IMR-90 (cell line): Measurements from ENCODE around the gene DARS1. TPM values are rescaled to one million over a fixed set of nuclear protein-coding genes. Genes with fewer than 3 reads are reported as not detected.
"Not testable (repeated sequence)": the region's sequence is repeated elsewhere in the genome, so short reads cannot be mapped to it uniquely, and the experiment has no call there.

ENCODE experiments used
- ATAC-seq: fragments of 200-7000 bp; cut with Tn5 transposase; 2 replicates; pipeline ENCODE4 v1.9.1; 2020; ENCODE audit warnings: low read depth, mild to moderate bottlenecking, moderate library complexity
- BruUV-seq: library from RNA; stranded (reverse); fragments of 400-500 nt; replicated peaks from 2 replicates; lab custom pipeline; 2021; lab: Mats Ljungman, UMichigan
- CTCF ChIA-PET: fragments of 300-600 bp; formaldehyde crosslinking; extraction: SDS; loops from one replicate; lab custom pipeline; 2021; ENCODE audit warnings: antibody characterized with exemption; lab: Yijun Ruan, JAX
- POLR2A ChIA-PET: fragments of 300-600 bp; sonication (Branson Sonifier 250); formaldehyde crosslinking; loops from one replicate; lab custom pipeline; 2022; ENCODE audit warnings: antibody characterized with exemption; ENCODE audit not compliant: unreplicated experiment; lab: Charles Lee
- DNase-seq: peaks from one replicate; pipeline ENCODE4 v3.0.0; 2013
- H2AFZ ChIP-seq: replicated peaks from 2 replicates; pipeline ENCODE3; 2013; ENCODE audit warnings: low read length, mild to moderate bottlenecking; ENCODE audit not compliant: poor library complexity
- H2AK5ac ChIP-seq: 2 replicates; pipeline ENCODE4 v1.6.1; 2013; ENCODE audit warnings: low read depth, low read length, inconsistent platforms
- H2AK9ac ChIP-seq: replicated peaks from 2 replicates; pipeline ENCODE3; 2013; ENCODE audit warnings: mild to moderate bottlenecking, low read depth, low read length, moderate library complexity; ENCODE audit not compliant: poor library complexity
- H2BK120ac ChIP-seq: 2 replicates; pipeline ENCODE4 v1.6.1; 2013; ENCODE audit warnings: low read depth, low read length, inconsistent platforms
- H2BK15ac ChIP-seq: 3 replicates; pipeline ENCODE4 v1.6.1; 2013; ENCODE audit warnings: low read depth, low read length, inconsistent platforms
- H2BK20ac ChIP-seq: 2 replicates; pipeline ENCODE4 v1.6.1; 2013; ENCODE audit warnings: low read depth, mild to moderate bottlenecking, inconsistent platforms, low read length, moderate library complexity
- H2BK5ac ChIP-seq: 2 replicates; pipeline ENCODE4 v1.6.1; 2013; ENCODE audit warnings: mild to moderate bottlenecking, low read depth, low read length, inconsistent platforms; ENCODE audit not compliant: poor library complexity, severe bottlenecking
- H3K14ac ChIP-seq: replicated peaks from 2 replicates; pipeline ENCODE4 v1.6.1; 2013; ENCODE audit warnings: low read depth, low read length, inconsistent platforms
- H3K18ac ChIP-seq: 2 replicates; pipeline ENCODE4 v1.6.1; 2013; ENCODE audit warnings: low read depth, low read length, control low read depth
- H3K23ac ChIP-seq: 2 replicates; pipeline ENCODE4 v1.6.1; 2013; ENCODE audit warnings: low read depth, low read length, inconsistent platforms
- H3K27ac ChIP-seq: 2 replicates; pipeline ENCODE4 v1.5.1; 2013; ENCODE audit warnings: mild to moderate bottlenecking, control low read depth, low read length; ENCODE audit not compliant: insufficient read depth
- H3K27me3 ChIP-seq: 2 replicates; pipeline ENCODE4 v1.6.1; 2013; ENCODE audit warnings: low read length; ENCODE audit not compliant: control insufficient read depth, insufficient read depth
- H3K36me3 ChIP-seq: 2 replicates; pipeline ENCODE4 v1.6.1; 2013; ENCODE audit warnings: low read length, mixed read lengths; ENCODE audit not compliant: control insufficient read depth, insufficient read depth
- H3K4ac ChIP-seq: 2 replicates; pipeline ENCODE4 v1.6.1; 2013; ENCODE audit warnings: low read depth, low read length, inconsistent platforms
- H3K4me1 ChIP-seq: 2 replicates; pipeline ENCODE4 v1.6.1; 2013; ENCODE audit warnings: low read length, mixed read lengths; ENCODE audit not compliant: control insufficient read depth, insufficient read depth
- H3K4me2 ChIP-seq: 2 replicates; pipeline ENCODE4 v1.6.1; 2013; ENCODE audit warnings: low read depth, mild to moderate bottlenecking, control low read depth, low read length, moderate library complexity
- H3K4me3 ChIP-seq: 2 replicates; pipeline ENCODE4 v1.5.1; 2013; ENCODE audit warnings: low read depth, mild to moderate bottlenecking, control low read depth, low read length, moderate library complexity; ENCODE audit not compliant: insufficient read depth
- H3K56ac ChIP-seq: 2 replicates; pipeline ENCODE4 v1.6.1; 2013; ENCODE audit warnings: low read length, inconsistent platforms; ENCODE audit not compliant: insufficient read depth; ENCODE audit errors: extremely low read depth
- H3K79me1 ChIP-seq, 2 experiments: 2 replicates each; pipeline ENCODE4 v1.6.1; 2013; ENCODE audit warnings: low read length in 2 of 2, inconsistent platforms in 1 of 2, low read depth in 1 of 2
- H3K9ac ChIP-seq: 2 replicates; pipeline ENCODE4 v1.6.1; 2013; ENCODE audit warnings: low read depth, low read length, control low read depth
- H3K9me1 ChIP-seq: 2 replicates; pipeline ENCODE4 v1.6.1; 2013; ENCODE audit warnings: low read length, inconsistent platforms; ENCODE audit not compliant: insufficient read depth
- H3K9me3 ChIP-seq: 2 replicates; pipeline ENCODE4 v1.6.1; 2013; ENCODE audit warnings: low read length; ENCODE audit not compliant: control insufficient read depth, insufficient read depth
- H4K20me1 ChIP-seq: 2 replicates; pipeline ENCODE4 v1.6.1; 2013; ENCODE audit warnings: low read length, inconsistent platforms; ENCODE audit not compliant: insufficient read depth
- H4K5ac ChIP-seq: 2 replicates; pipeline ENCODE4 v1.6.1; 2013; ENCODE audit warnings: mild to moderate bottlenecking, low read depth, low read length, control low read depth
- H4K8ac ChIP-seq, 2 experiments: 2 replicates each; pipeline ENCODE4 v1.6.1; 2013; ENCODE audit warnings: low read depth in 2 of 2, low read length in 2 of 2, control low read depth in 1 of 2, inconsistent platforms in 1 of 2
- H4K91ac ChIP-seq: 2 replicates; pipeline ENCODE4 v1.6.1; 2013; ENCODE audit warnings: low read depth, low read length, inconsistent platforms; ENCODE audit not compliant: insufficient read depth
- NFE2L2 ChIP-seq: fragments of 150-350 bp; IDR thresholded peaks from 2 replicates; pipeline ENCODE4 v1.6.1; 2016; ENCODE audit warnings: low read depth, mild to moderate bottlenecking, low read length
- WGBS, 2 experiments: methylation state at CpG; one replicate each; pipeline versions ENCODE4 v1.1.5 to v1.1.7; 2013; ENCODE audit warnings: missing lambda C conversion rate in 2 of 2; ENCODE audit not compliant: insufficient read length in 1 of 2; ENCODE audit errors: extremely low coverage in 2 of 2; 5-methylcytosine and 5-hydroxymethylcytosine counted together
- dilution Hi-C: fragments of 300-500 bp; cut with HindIII; formaldehyde crosslinking; loops from one replicate; pipeline ENCODE4 v1.14.3; 2018; ENCODE audit warnings: low sequenced_read_pairs; ENCODE audit not compliant: unreplicated experiment
- in situ Hi-C: fragments of 300-500 bp; cut with MboI; formaldehyde crosslinking; loops from 3 replicates; pipeline ENCODE4 v1.14.3; 2019; ENCODE audit warnings: low sequenced_read_pairs, inconsistent platforms, mixed read lengths
- intact Hi-C: fragments of 100-400 bp; cut with micrococcal nuclease; formaldehyde crosslinking; loops from 2 replicates; pipeline ENCODE4 v1.10.0; 2022
- polyA plus RNA-seq, 3 experiments: library from polyadenylated mRNA; depleted of rRNA; stranded (reverse); fragments of >200 nt; gene quantifications; 2 replicates each; pipeline ENCODE4 v1.2.3, GENCODE V29; 2012; ENCODE audit warnings: low replicate concordance in 1 of 3
- total RNA-seq: library from RNA; depleted of rRNA; stranded (reverse); fragments of >200 nt; gene quantifications from 2 replicates; pipeline ENCODE4 v1.2.3, GENCODE V29; 2012

The DARS1 gene
- total and polyA plus RNA-seq, 2 of the 4 experiments (the other 2 are of a cell fraction) = 56.5 to 66.5 TPM

DNA sequence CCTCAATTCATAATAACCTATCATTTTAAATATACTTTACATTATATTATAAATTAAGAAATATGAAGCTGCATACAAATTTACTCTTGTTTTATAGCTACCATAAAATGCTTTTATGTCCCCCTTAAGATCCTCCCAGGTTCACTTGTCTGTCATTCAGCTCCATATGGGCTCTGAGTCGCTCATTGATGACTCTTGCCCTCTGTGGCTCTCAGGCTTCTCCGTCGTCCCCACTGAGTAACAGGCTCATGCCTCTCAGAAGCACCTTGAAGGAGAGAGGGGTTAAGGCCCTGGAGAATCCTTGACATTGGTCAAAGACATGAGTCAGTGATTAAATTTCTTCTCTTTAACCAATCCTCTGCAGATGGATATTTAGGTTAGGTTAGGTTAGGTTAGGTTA, 103.0 kb downstream of the DARS1 start:
- H3K79me1 ChIP-seq = no peaks in the 10 kb centered on the region
- ATAC-seq = no peak
- no peak overlapping the region for H3K27ac ChIP-seq
- WGBS, 2 experiments = no CpG with 5 or more reads among the region's 3 CpGs
- CTCF ChIA-PET = interaction anchor here (0.6 kb wide), 1 partner anchor 8 kb away, joined by 3 read pairs; no protein-coding TSS in a partner anchor
- no peaks in the 10 kb centered on the region for H4K20me1 ChIP-seq
- H4K8ac ChIP-seq = no peak overlapping the region
- H2AK5ac ChIP-seq = no peak overlapping the region
- POLR2A ChIA-PET = no interaction called here
- no peaks in the 10 kb centered on the region for H3K9me3 ChIP-seq
- H4K5ac ChIP-seq = no peak overlapping the region
- H2BK15ac ChIP-seq = no peak overlapping the region
- in situ Hi-C loops (no loop called here), intact Hi-C loops (no loop called here), dilution Hi-C loops (no loop called here)
- H3K4me1 ChIP-seq = no peaks in the 10 kb centered on the region
- H3K9me1 ChIP-seq = no peaks in the 10 kb centered on the region
- no peak overlapping the region for H3K9ac ChIP-seq
- H2BK20ac ChIP-seq = no peak overlapping the region
- peaks cover 5% of the 10 kb centered on the region for H3K27me3 ChIP-seq
- TF ChIP-seq NFE2L2 = no peak
- H2AFZ ChIP-seq = no peak overlapping the region
- H2AK9ac ChIP-seq = no peak overlapping the region
- no peak for DNase-seq
- no peak overlapping the region for H3K23ac ChIP-seq
- no peak overlapping the region for H3K14ac ChIP-seq
- H2BK5ac ChIP-seq = no peak overlapping the region
- no peaks in the 10 kb centered on the region for H3K36me3 ChIP-seq
- no peak overlapping the region for H3K4ac ChIP-seq
- BruUV-seq = no TSS peak
- H3K18ac ChIP-seq = no peak overlapping the region
- no peak overlapping the region for H2BK120ac ChIP-seq
- H3K4me3 ChIP-seq = no peak overlapping the region
- H3K4me2 ChIP-seq = no peak overlapping the region
- H3K56ac ChIP-seq = no peak overlapping the region
- H4K91ac ChIP-seq = no peak overlapping the region

DNA sequence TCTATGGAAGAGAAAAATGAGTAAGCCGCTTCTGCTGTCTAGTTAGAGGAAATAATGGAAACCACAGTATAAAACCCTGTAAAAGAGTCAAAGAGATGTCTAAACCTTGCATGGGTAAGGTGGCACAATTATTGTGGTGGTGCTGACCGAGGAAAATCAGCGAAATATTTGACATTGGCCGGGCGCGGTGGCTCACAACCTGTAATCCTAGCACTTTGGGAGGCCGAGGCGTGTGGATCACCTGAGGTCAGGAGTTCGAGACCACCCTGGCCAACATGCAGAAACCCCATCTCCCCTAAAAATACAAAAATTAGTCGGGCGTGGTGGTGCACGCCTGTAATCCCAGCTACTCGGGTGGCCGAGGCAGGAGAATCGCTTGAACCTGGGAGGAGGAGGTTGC, 108.7 kb downstream of the DARS1 start:
- H2AK5ac ChIP-seq, ATAC-seq, H2BK120ac ChIP-seq, H3K9ac ChIP-seq, H3K23ac ChIP-seq, H2BK15ac ChIP-seq, H2BK5ac ChIP-seq, H2BK20ac ChIP-seq, H3K27me3 ChIP-seq, H4K20me1 ChIP-seq, H3K18ac ChIP-seq, H3K9me3 ChIP-seq, H3K56ac ChIP-seq, H3K27ac ChIP-seq, BruUV-seq, DNase-seq, in situ Hi-C loops, H3K9me1 ChIP-seq, intact Hi-C loops, H3K14ac ChIP-seq, H3K36me3 ChIP-seq, dilution Hi-C loops, H4K5ac ChIP-seq, H3K4ac ChIP-seq, H4K8ac ChIP-seq, POLR2A ChIA-PET, H2AK9ac ChIP-seq, H4K91ac ChIP-seq, H3K4me1 ChIP-seq: not testable (repeated sequence)
- CTCF ChIA-PET = interaction anchor here (0.6 kb wide), 2 partner anchors 82 to 888 kb away, joined by 3 to 4 read pairs; no protein-coding TSS in a partner anchor
- Histone ChIP-seq H3K4me2 (peak overlapping the region; percentile 70), H2AFZ (peak overlapping the region; percentile 58), H3K79me1 (peaks cover 2 to 25% of the 10 kb centered on the region in 2 experiments), H3K4me3 (peak overlapping the region; percentile 67)
- WGBS, 2 experiments = 73% methylated on average over 3 of the region's 15 CpGs; no CpG with 5 or more reads in 1 of the 2 experiments
